22Rv1 (cell line): ENCODE results near the gene AIG1.

Experiments used
- CTCF ChIP-seq: fragments of 450-650 bp; IDR thresholded peaks from 2 replicates; pipeline ENCODE4 v1.5.1; 2017; ENCODE audit warnings: mild to moderate bottlenecking
- ZFX ChIP-seq: fragments of 450-650 bp; IDR thresholded peaks from 2 replicates; pipeline ENCODE4 v1.6.1; 2017; ENCODE audit warnings: antibody characterized with exemption, borderline replicate concordance

DNA sequence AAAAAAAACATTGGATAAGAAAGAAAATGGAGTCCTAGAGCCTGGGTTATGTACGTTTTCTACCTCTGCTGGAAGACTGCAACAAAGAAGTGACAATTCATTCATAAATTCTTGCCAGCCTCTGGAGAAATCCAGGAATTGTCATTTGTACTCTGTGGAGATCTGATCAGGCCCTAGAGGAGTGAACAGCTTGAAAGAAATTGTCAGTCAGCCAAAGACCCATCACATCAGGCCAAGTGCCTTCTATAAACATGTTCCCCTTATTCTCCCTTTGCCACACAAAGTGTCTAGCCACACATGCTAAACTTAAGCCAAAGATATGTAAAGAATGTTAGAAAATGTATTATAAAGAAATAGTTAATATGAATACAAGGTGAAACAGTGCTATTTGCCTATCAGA lies 237.4 kb downstream of the AIG1 start:
- TF ChIP-seq CTCF (no peak), ZFX (no peak)
